ENCODE measurements around the gene POMGNT2.

POMGNT2 gene

DNA sequence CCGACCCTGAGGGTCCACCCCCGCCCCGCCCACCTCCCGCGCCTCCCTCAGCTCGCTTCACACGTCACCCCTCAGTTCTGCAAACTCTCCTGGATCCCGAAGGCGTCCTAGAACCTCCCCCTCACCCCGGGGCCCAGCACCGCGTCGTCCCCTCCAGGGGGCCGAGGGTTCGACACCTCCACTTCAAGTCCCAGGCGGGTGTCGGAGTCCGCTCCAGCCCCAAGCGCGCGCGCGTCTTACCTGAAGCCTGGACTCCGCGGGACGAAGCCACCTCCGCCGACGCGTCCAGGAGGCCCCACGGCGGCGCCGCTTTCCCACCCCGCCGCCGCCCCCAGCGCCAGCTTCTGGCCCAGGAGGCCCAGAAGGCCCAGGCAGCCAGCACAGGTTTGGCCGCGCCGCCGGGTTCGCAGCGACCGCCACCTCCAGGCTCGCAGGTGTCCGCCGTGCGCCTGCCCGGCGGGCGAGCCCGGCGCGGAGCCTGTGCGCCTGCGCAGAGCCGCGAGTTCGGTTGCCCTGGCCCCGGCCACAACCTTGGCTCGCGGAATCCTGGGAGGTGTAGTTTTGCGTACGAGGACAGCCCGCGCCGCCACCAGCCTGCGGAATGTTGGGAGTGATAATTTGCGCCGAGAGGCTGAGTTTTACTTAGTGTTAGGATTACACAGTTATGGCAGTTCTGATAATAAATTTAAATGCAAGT is at the start of gene POMGNT2:
TSS of gene POMGNT2 (minus strand) at position 484 of the 697 bp plus-strand sequence. CDS start 24,648 bp downstream, outside the sequence.
- peak; percentile 45 for DNase-seq

DNA sequence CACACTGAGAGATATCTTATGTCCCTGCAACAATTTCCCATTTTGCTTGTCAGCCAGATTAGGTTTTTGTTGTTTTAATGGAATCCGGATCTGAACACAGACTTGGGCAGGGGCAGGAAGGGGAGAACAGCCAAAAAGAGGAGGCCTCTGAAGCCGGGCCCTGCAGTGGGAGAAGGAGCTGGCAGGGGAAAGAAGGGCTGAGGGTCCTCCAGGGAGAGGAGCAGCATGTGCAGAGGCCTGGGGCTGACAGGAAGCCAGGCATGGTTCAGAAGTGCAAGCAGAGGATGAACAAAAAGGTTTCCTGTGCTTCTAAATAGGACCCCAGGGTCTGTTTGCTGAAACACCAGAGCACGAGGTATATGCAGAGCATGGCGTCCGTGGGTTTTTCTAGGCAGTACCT is 49.1 kb upstream of the POMGNT2 start:
- DNase-seq = no peak

DNA sequence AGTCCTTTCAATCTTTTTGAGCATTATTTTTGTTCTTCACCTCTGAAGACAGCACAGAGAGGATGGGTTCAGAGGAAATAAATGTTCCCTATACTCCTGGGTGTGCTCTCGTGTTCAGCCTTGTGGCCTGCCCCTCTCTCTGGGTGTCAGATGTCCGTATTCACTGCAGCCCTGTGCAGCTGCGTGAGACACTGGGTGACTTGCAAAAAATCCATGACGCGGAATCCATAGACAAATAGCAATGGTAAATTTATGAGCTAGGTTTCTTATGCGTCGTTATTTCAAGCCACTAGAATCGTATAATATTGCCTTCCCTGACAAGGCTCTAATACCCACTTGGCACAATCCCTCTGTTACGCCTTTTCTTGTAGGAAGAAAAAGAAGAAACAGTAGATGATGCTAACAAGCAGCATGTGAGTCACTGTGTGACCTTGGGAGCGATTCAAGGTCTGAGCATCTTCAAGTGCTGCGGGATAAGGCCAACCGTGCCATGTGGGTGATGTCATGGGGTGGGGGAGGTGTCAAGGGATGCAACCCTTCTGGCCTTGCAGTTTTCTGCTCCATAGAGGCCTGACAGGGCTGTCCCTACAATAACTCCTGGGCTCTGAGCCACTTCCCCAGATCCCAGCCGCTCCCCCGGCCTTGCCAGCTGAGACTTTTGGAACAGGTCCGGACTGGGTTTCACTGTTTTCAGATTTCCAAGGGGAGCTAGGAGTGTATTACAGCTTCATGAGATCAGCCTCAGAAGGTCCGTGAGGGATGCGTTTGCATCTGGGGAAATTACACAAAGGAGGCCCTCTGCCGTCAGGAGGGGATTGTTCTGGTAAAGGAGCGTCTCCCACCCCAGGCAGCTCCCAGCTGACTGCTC is 47.6 kb upstream of the POMGNT2 start:
- DNase-seq = peak; percentile 66

DNA sequence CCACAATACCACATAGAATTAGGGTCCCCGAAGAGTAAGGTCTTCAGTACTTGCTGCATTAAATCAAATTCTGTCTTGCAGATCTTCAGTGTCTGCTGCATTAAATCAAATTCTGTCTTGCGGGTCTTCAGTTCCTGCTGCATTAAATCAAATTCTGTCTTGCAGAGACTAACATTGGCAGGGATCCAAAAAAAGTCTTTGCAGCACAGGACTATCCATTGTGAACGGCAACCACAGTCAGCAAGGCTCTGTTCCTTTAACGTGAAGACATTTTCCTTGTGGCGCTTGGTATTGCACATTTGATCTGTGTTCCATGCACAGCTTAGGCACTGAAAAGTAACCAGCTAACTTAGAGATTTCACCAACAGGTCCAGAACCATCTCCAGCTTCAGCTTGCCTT is 46.8 kb upstream of the POMGNT2 start:
- no peak for DNase-seq

DNA sequence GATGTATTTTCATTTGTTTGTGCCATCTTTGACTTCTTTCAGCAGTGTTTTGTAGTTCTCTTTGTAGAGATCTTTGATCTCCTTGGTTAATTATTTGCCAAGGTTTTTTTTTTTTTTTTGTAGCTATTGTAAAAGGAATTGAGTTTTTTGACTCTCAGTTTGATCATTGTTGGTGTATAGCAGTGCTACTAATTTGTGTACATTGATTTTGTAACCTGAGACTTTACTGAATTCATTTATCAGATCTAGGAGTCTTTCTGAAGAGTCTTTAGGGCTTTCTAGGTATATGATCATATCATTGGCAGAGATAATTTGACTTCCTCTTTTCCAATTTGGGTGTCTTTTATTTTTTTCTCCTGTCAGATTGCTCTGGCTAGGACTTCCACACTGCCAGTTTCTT is 42.2 kb upstream of the POMGNT2 start:
- no peak for DNase-seq

DNA sequence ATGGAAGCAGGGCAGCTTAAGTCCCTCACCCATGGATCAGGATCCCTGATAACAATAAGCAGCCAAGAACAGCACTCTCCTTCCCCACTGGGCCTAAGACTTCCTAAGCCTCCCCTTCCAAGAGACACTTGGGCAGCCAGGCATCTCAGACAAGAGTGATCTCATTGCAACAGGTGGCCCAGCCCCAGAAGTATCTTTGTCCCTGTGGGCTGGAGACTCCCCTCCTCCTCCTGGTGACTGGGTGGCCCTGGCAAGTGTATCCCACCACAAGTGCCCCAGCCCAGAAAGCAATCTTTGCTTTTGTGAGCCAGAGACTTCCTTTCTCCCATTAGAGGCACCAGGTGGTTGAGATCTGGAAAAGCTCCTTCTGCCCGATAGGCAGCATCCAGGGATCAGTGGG is 40.7 kb upstream of the POMGNT2 start:
- DNase-seq = no peak

DNA sequence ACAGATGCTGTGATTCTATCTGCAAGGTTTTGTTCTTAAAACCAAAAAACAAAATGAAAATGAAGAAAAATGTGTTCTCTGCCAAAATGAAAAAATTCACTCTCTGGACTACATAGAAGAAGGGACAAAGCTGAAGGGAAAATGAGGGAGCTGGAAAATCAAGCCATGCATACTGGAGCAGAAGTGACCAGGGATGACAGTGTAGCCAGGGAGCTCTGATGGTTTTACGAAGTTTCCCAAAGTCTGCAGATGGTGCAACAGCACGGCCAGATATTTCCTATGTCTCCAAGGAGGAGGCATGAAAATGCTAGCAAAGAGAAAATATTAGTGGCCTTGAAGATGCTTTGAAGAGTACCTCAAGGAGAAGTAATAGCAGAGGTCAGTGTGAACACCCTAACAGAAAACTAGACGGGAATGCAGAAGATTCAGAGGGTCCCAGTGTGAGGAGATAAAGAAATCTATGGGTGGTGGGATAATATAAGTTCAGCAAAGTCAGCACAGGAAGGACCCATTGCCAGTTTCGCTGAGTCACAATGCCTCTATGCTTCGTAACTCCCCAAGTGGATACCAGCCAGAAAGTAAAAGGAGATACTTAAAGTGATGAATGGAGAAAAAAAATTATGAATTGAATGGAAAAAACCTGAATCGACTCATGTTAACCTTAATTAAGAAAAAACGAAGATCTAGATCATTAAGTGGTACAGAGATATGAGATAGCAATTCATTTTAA is 39.0 kb upstream of the POMGNT2 start:
- no peak for DNase-seq

DNA sequence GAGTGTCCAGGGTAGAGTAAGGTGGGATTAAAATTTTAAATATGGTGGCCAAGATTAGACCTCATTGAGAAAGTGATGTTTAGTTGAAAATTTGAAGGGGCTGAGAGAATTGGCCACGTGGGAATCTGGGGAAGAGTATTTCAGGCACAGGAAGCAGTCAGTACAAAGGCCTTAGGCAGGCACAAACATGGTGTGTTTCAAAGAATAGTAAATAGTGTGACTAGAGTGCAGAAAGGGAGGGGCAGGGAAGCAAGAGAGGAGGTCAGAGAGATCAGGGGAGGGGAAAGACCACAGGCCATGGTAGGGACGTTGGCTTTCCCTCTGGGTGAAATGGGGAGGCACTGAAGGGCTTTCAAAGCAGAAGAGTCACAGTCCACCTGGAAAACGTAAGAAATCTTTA is 36.6 kb upstream of the POMGNT2 start:
- DNase-seq = no peak

DNA sequence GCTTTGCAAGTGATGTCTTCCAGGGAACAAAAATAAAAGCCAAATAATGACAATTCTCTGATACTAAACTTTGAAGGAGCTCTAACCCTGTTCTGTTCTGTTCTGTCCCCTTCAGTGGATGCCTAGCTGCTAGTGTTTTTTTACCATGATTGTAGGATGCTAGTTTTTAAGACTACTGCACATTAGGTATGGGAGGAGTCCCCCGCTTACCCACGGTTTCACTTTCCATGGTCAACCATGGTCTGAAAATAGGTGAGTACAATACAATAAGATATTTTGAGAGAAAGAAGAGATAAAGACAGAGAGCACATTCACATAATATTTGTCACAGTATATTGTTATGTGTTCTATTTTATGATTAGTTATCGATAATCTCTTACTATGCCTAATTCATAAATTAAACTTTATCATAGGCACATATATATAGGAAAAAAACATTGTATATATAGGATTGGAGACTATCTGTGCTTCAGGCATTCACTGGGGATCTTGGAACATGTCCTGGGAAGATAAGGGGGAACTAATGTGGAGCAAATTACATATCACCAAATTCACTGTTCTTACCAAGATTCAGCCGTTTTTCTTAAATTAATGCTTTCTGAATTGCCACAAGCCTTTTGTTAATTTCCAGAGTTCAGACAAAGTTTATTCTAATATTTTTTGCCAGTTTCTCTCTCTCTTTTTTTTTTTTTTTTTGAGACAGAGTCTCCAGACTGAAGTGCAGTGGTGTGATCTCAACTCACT is 32.8 kb upstream of the POMGNT2 start:
- no peak for DNase-seq

DNA sequence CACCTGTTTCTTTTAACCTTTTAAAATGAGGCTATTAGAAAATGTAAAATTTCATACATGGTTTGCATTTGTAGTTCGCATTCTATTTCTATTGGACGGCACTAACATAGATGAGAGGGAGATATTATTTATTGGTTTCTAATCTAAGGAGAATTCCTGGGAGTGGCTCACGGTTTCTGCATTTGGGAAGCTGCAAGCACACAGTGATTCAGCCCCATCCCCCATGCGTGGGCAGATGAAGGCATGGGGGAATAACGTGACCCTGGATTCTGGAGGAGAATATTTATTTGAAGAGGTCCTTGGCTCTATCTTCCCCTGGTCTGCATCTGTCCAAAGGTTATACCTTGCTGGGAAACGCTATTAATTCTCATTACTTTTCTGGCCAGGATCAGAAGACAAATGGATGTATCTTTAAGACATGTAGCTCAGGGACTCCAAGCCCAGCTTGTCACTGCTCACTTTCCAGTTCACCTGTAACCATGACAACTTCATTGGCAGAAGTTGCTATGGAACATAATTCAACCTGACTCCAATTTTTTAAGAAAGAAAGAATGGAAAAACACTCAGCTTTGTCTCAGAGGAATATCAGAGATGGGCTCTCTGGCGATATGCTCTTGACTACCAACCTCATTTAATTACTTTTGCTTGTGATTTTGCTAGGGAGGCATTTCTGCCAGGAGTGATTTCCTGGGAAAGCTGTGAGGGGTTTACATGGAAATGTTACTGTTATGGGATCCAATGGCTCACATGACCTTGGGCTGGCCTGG is 27.2 kb upstream of the POMGNT2 start:
- no peak for DNase-seq

DNA sequence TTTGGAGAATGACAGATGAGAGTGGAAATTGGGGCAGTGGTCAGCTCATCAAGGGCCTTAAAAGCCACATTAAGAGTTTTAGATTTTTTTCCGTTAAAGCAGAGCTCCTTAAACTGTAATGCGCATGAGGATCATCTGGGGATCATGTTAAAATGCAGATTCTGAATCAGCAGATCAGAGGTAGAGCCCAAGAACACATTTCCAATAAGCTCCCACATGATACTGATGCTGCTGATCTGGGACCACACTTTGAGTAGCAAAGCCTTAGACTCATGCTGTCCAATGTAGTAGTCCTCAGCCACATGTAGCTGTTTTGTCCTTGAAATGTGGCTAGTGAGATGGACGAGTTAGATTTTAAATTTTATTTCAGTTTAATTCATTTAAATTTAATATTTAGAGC is 26.3 kb upstream of the POMGNT2 start:
- no peak for DNase-seq

DNA sequence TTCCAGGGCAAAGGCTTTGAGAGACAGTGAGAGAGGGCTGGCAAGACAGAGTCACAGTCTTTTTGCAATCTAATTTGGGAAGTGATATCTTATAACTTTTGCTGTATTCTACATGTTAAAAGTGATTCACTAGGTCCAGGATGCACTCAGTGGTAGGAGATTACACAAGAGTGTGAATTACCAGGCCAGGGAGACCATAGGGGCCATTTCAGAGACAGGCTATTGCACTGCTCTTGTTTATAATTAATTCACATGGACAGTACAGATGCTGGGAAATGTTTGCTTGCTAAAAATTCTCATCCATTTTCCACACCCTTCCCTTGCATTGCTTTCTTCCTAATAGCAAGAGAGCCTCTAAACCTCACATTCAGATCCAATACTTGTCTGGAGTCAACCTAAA is 22.6 kb upstream of the POMGNT2 start:
- DNase-seq = no peak

DNA sequence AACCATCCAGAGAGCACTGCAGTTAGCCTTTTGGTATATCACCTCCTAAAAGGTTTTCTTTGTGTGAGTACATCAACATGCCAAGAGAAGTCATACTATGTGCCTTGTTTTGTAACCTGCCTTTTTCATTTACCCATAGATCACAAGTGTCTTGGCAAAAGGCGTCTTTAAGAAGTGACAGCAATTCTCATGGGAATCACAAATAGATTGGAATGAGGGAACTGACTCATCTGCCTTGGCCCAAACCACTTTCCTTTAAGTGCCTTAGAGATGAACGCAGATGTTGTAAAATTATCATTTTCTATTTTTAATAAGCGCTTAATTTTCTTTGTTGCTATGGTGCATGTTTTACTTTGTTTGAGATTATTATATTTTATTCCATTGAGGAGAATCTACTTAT is 20.7 kb upstream of the POMGNT2 start:
- DNase-seq = no peak

DNA sequence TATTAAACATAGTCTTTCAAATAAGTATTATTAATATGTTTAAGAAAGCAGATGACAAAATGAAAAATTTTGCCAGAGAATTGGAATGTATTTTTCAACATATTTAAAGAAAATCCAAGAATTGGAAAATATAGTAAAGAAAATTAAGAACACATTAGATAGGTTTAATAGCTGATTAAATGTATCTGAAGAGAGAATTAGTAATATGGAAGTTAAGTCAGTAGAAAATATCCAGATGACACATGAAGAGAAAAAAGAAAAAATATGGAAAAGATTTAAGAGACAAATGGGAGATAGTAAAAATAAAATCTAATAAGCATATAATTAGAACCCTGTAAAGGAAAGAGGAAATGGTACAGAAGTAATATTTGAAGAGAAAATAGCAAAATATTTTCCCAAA is 18.0 kb upstream of the POMGNT2 start:
- no peak for DNase-seq

DNA sequence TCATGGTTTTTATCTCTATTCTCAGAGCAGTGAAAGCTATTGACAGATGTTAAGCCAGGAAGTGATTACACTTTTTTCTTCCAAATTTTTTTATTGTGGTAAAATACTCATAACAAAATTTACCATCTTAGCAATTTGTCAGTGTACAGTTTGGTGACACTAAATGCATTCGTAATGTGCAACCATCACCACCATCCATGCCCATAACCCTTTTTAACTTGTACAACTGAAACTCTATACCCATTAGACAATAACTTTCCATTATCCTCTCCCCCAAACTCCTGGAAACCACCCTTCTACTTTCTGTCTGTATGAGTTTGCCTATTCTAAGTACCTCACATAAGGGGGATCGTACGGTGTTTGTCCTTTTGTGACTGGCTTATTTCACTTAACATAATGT is 15.1 kb upstream of the POMGNT2 start:
- no peak for DNase-seq

DNA sequence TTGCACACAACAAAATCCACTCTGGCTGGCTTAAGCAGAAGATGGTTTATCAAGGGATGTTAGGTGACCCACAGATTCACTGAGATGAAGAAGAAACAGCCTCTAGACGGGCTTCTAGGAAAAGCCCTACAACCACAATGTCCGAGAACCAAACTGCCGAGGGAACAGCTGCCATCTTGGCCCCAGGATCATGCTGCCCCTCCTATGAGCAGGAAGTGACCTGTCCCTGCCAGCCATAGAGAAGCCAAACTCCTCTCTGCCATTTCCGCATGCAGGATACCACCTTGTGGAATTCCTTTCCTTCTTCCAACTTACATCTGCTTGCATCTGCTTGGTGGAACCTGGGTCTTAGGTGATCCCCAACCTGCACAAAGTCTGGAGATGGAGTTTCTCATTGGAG is 11.4 kb upstream of the POMGNT2 start:
- no peak for DNase-seq

DNA sequence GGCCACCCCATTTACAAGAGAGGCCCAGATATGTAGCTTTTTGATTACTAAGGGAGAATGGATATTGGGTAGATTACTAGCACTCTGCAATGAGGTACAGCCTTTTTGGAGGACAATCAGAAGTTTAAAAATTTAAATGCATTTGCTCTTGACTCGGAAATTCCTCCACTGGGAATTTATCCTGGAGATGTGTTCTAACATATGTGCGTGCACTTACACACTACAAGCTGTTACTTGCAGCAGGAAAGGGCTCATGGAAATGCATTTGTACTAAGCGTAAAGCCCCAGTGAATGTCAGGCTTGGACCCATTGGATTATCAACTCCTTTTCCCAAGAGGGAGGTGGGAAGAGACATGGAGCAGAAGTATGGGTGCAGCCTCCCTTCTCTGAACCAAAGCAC is 7.8 kb upstream of the POMGNT2 start:
- no peak for DNase-seq

DNA sequence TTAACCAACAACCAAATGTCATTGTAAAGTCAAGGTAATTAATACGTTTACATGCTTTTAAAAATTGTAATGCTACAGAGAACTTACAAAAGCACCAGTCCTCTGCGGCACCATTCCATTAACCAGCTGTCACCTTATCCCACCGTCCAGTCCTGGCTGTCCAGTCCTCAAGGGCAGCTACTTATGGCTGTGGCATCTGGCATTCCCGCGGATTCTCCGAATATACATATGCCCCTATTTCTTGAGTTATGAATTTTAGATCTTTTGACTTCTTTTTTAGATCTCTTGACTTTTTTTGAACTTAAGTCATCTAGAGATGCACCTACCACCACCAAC is 382 bp upstream of the POMGNT2 start:
- DNase-seq = no peak

DNA sequence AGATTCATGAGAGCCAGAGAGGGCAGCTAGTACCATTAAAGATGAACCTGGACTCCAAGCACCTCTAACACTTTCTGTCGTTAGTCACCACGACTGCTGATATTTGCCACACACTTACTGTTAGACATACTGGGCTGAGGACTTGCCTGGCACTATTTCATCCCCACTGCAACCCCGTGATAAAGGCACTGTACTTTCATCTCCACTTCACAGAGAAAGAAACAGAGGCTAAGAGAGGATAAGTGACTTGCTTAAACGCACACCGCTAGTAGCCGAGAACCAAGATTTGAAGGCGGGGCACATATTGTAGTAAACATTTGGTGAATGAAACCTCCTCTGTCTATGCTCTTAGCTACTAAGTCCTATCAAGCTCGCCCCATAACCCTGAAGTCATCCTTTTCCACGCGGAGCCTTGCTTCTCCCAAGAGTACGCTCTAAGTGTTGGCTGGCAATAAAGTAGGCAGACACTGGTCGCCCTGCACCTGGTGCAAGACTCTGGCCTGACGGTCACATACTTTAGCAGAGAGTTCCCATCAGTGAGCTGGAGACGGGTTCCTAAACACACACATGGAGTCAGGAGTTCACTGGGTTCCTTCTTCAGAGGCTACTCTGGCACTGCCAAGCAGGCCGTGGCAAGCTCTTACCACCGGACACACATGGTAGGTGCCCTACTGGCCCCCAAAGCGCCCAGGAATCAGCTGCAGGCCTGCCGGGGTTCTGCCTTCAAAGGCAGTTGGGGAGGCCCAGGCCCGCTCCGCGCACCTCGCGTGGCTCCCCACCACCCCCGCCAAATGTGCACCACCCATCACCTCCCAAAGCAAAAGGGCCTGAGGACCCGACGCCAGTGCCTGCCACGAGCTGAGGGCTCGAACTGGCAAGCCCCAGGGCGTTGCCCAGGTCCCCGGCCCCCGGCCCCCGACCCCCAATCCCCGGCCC is 951 bp downstream of the POMGNT2 start:
- DNase-seq = no peak

DNA sequence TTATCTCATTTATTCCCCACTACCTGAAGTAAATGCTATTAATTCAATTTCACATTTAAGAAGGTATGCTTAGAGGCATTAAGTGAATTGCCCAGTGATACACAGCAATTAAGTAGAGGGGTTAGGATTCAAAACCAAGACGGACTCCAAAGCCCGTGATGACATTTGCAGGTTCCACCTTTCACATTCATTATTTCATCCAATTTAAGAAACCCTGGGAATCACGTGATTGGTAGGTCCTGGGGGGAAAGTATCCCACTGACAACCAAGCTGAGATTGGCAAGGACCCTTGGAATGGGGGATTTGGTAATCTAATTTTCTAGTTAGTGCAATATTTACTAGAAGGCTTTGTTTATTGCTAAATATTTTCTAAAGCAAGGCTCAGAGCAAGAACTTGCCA is 1.8 kb downstream of the POMGNT2 start:
- no peak for DNase-seq

DNA sequence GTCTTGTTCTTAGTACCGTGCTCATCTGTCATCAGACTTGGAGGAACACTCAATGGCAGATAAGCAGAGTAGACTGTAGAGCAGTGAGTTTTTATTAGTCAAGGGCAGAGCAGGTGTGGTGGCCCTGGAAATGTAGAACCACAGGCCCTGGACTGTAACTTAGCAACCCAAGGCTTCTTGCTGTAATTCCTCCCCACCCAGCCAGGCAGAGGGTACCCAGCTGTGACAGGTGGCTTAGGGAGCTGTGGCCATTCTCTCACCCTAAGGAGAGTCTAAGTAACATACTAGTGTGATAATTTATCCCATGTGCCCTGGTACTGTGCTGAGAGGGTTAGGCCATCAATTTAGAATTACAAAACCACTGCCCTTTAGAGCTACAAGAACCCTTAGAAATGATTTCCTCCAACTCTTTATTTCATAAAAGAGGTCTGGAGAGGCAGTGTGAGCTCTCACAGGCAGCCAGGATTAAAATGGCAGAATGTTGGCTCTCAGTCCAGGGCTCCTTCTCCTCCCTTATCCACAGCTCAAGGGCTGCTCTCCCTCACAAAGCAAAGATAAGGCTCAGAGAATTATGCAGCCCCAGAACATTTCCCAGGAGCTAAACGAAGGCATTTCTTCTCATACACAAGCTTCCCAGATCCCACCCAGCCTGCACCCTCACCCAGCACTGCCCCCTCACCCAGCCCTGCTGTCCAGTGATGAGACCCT is 3.0 kb downstream of the POMGNT2 start:
- no peak for DNase-seq

All from NCI-H446 treated with DMSO at 0.1 percent for 48 hours (cell line).